K562 (cell line): ENCODE measurements around the gene TLCD4. TPM values are rescaled to one million over a fixed set of nuclear protein-coding genes. Genes with fewer than 3 reads are reported as not detected.

ENCODE experiments used
- ARID1B ChIP-seq: fragments of 450-650 bp; IDR thresholded peaks from 2 replicates; pipeline ENCODE4 v1.6.1; 2016; ENCODE audit warnings: antibody characterized with exemption, mild to moderate bottlenecking, inconsistent platforms
- ATF3 ChIP-seq, 2 experiments: fragments of 450-650 bp in 1 of 2; sonication (generic) in 1 of 2; formaldehyde crosslinking in 1 of 2; IDR thresholded peaks in 1 of 2; conservative IDR thresholded peaks in 1 of 2; 2 replicates each; pipeline versions ENCODE4 v1.6.1 to v1.8.1; 2016 to 2023; ENCODE audit warnings: mild to moderate bottlenecking in 2 of 2, moderate library complexity in 2 of 2, inconsistent platforms in 1 of 2, missing genetic modification reagents in 1 of 2
- CBFA2T2 ChIP-seq: fragments of 450-650 bp; conservative IDR thresholded peaks from 2 replicates; pipeline ENCODE4 v1.6.1; 2017; ENCODE audit warnings: mild to moderate bottlenecking
- CBFA2T3 ChIP-seq: fragments of 450-650 bp; IDR thresholded peaks from 2 replicates; pipeline ENCODE4 v1.6.1; 2017
- CEBPB ChIP-seq: fragments of 450-650 bp; IDR thresholded peaks from 2 replicates; pipeline ENCODE4 v1.6.1; 2016; ENCODE audit warnings: missing genetic modification characterization, missing compliant biosample characterization
- DMBX1 ChIP-seq: fragments of 250-450 bp; sonication (Bioruptor Pico); IDR thresholded peaks from 2 replicates; pipeline ENCODE4 v1.8.0; 2022; ENCODE audit warnings: inconsistent platforms, mild to moderate bottlenecking, moderate library complexity, borderline replicate concordance
- ETV1 ChIP-seq: fragments of 450-650 bp; conservative IDR thresholded peaks from 2 replicates; pipeline ENCODE4 v1.6.1; 2016; ENCODE audit warnings: missing genetic modification characterization, control low read depth, low read depth, missing compliant biosample characterization
- GATAD2A ChIP-seq: fragments of 450-650 bp; IDR thresholded peaks from 2 replicates; pipeline ENCODE4 v1.6.1; 2017
- GMEB1 ChIP-seq: fragments of 250-450 bp; sonication (Bioruptor Pico); IDR thresholded peaks from 2 replicates; pipeline ENCODE4 v1.4.0; 2020; ENCODE audit warnings: mild to moderate bottlenecking
- NFRKB ChIP-seq: fragments of 450-650 bp; IDR thresholded peaks from 2 replicates; pipeline ENCODE4 v1.6.1; 2016; ENCODE audit warnings: low read depth
- PBX2 ChIP-seq, 2 experiments: IDR thresholded peaks in 1 of 2; conservative IDR thresholded peaks in 1 of 2; 2 replicates each; pipeline ENCODE4 v1.6.1; 2016; ENCODE audit warnings: low read depth in 2 of 2, mild to moderate bottlenecking in 1 of 2, missing compliant biosample characterization in 1 of 2, missing genetic modification characterization in 1 of 2, moderate library complexity in 1 of 2
- SMARCA4 ChIP-seq: fragments of 450-650 bp; IDR thresholded peaks from 2 replicates; pipeline ENCODE4 v1.6.1; 2016
- SMARCE1 ChIP-seq: fragments of 450-650 bp; IDR thresholded peaks from 2 replicates; pipeline ENCODE4 v1.7.1; 2016; ENCODE audit warnings: mild to moderate bottlenecking
- TEAD4 ChIP-seq, 2 experiments: sonication (generic) in 1 of 2; formaldehyde crosslinking in 1 of 2; IDR thresholded peaks; 2 replicates each; pipeline versions ENCODE4 v1.6.1 to v1.8.0; 2012 to 2022; ENCODE audit warnings: borderline replicate concordance in 1 of 2, inconsistent platforms in 1 of 2, low read length in 1 of 2, mild to moderate bottlenecking in 1 of 2, missing genetic modification reagents in 1 of 2
- ZNF592 ChIP-seq: fragments of 450-650 bp; IDR thresholded peaks from 2 replicates; pipeline ENCODE4 v1.6.1; 2017; ENCODE audit warnings: antibody characterized with exemption, mild to moderate bottlenecking
- ZNF830 ChIP-seq: fragments of 250-450 bp; sonication (Bioruptor Pico); IDR thresholded peaks from 2 replicates; pipeline ENCODE4 v1.5.0; 2021; ENCODE audit warnings: mild to moderate bottlenecking
- polyA plus RNA-seq, 8 experiments: library from polyadenylated mRNA; depleted of rRNA in 4 of 8; stranded (reverse) in 5 of 8; unstranded in 3 of 8; fragments of >200 nt; fragmentation: Nextera tagmentation in 2 of 8; fragmentation: Illumina TruSeq in 1 of 8; extraction: Ambion mirVana in 2 of 8; extraction: Trizol in 1 of 8; gene quantifications; 2 replicates each; pipeline versions ENCODE4 v1.2.1 to v1.2.3, GENCODE V29; 2011 to 2014; ENCODE audit warnings: inconsistent platforms in 1 of 8, missing spikeins in 1 of 8
- total RNA-seq, 7 experiments: library from RNA; depleted of rRNA in 6 of 7; stranded (reverse); fragments of >200 nt in 6 of 7; fragmentation: Illumina TruSeq in 2 of 7; extraction: Trizol in 2 of 7; gene quantifications; 2 replicates each; pipeline versions ENCODE4 v1.2.1 to v1.2.3, GENCODE V29; 2011 to 2021; ENCODE audit warnings: low replicate concordance in 1 of 7

The TLCD4 gene
- total and polyA plus RNA-seq, 9 of the 15 experiments (the other 6 are each of a cell fraction or from before 2014, with no cell fraction given): 3.5 to 19.8 (median 7.6) TPM

- TF ChIP-seq TEAD4 (IDR thresholded peaks at IDR 0.05; ENCODE audit: low read length) (peak; percentile 27; the same call in 1 of the 2 replicates), TEAD4 (CRISPR knock-in tag; IDR thresholded peaks at IDR 0.05; ENCODE audit: borderline replicate concordance) (no peak), CBFA2T3 (peak; percentile 69), ETV1 (tag) (no peak), CEBPB (tag) (0 out of 2 replicates have a peak, but pooled peaks have one; percentile 5), ARID1B (peak; percentile 48; the same call in 1 of the 2 replicates), ATF3 (IDR thresholded peaks at IDR 0.05) (peak; percentile 77), ATF3 (CRISPR knock-in tag; conservative IDR thresholded peaks at IDR 0.05) (no peak), PBX2 (CRISPR knock-in tag; IDR thresholded peaks at IDR 0.05; ENCODE audit: low read depth) (no peak), PBX2 (tag; conservative IDR thresholded peaks at IDR 0.05; ENCODE audit: low read depth) (no peak), ZNF830 (no peak), SMARCA4 (peak; percentile 41; the same call in 1 of the 2 replicates), NFRKB (0 out of 2 replicates have a peak, but pooled peaks have one; percentile 23), ZNF592 (peak; percentile 77), GMEB1 (CRISPR knock-in tag) (no peak), GATAD2A (peak; percentile 57; the same call in 1 of the 2 replicates), SMARCE1 (peak; percentile 47; the same call in 1 of the 2 replicates), CBFA2T2 (peak; percentile 33; the same call in 1 of the 2 replicates), DMBX1 (0 out of 2 replicates have a peak, but pooled peaks have one; percentile 28)
These were observed 30.1 kb upstream of the TLCD4 start (continued) for GRCh38 chr1:95086949-95087533.
